Lung microvascular endothelial cell (primary cell): ENCODE results near the gene TNFAIP8L1. TPM values are rescaled to one million over a fixed set of nuclear protein-coding genes. Genes with fewer than 3 reads are reported as not detected.

ENCODE experiments used
- DNase-seq, 2 donors: peaks; one replicate each; pipeline versions ENCODE4 v3.0.0 to v3.0.0-alpha.2; 2010; ENCODE audit warnings: low read depth in 2 of 2
- total RNA-seq: library from RNA; depleted of rRNA; stranded (reverse); fragments of >200 nt; gene quantifications from 2 replicates; pipeline ENCODE4 v1.2.1, GENCODE V29; 2014

TNFAIP8L1 gene
- total RNA-seq, 1 donor from 2014 or later, result 69.4 TPM

- DNase-seq, result no peak
These were observed 29.3 kb upstream of the TNFAIP8L1 start for GRCh38 chr19:4609878-4610511.

GRCh38 chr19:4613254-4613751, 26.0 kb upstream of the TNFAIP8L1 start:
- no peak for DNase-seq

DNA sequence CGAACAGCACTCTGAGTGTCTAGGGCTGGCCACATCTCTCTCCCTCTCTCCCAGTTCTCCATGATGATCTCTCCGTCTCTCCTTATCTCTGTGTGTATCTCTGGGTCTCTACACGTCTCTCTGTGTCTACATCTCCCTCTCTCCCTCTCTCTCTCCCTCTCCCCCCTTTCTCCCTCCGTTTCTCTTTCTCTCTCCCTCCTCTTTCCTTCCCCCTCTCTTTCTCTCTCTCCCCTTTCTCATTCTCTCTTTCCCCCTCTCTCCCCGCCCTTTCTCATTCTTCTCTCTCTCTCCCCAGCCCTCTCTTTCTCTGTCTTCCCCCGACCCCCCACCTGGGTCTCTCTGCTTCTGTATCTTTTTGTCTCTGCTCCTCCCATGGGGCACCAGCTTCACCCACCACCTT, 21.3 kb upstream of the TNFAIP8L1 start:
- no peak for DNase-seq

DNA sequence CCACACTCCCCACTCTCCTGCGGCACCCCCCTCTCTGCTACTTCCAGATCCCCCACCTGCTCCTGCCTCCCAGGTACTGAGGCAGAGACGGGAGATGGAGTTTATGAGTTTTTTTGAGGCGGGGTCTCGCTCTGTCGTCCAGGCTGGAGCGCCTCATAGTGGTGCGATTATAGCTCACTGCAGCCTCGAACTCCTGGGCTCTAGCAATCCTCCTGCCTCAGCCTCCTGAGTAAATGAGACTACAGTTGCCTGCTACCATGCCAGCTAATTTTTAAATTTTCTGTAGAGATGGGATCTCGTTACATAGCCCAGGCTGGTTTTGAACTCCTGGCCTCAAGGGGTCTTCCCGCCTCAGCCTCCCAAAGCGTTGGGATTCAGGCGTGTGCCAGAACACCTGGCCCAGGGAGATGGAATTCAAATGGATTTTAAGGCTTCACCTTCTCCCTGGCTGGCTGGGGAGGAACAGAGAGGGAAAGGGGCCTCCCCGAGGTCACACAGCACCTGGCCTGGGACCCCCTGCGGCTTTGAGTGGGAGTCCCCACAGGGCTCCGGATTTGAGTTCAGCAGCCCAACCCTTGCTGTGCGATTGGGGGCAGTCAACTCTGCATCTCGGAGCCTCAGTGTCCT, 19.5 kb upstream of the TNFAIP8L1 start:
- no peak for DNase-seq

DNA sequence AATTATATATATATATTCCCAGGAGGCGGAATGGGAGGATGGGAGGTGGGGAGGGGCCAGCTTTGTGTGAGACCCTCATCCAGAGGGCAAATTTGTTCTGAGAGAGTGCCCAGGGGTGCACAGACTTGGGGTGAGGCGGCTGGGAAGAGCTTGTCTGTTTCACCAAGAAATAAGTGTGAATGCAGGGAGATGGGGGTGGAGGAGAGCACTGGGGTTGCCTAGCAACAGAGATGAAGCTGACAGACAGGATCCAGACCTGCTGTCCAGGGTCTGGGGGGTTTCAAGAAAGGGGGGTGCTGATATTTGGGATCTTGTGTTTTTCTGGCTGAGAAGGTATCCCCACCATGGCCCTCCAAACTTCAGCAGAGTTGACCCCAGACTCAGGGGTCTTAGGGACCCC, 18.6 kb upstream of the TNFAIP8L1 start:
- no peak for DNase-seq

DNA sequence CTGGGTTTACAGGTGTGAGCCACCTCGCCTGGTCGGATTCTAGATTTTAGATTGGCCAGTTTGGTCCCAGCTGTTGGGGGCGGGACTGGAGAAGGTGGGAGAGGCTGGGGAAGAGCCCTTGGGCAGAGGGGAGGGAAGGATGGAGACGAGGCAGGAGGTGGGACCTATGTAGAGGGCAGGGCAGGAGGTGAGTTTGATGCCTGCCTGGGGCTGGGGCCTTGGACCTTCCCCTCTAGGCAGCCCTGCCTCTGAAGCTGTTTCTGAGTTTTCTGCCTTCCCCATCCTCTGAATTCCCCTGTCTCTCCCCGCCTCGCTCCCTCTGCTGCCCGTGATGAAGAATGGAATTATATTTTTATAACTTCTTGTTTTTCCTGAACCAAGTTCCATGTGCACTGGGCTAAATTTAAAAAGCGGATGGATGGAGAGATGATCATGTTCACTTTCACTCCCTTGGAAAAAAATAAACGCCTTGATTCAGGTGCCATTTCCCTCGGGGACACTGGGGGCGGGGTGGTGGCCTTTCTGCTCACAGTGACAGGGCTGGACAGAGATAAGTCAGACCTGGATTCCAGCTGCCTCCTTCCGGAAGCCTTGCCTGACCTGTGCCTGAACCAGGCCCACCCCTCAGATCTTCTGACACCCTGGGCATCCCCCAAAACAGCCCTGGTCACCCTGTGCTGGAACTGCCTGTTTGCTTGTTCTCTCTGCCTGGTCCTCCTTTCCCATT, 16.5 kb upstream of the TNFAIP8L1 start:
- no peak for DNase-seq

GRCh38 chr19:4624301-4624700, 15.0 kb upstream of the TNFAIP8L1 start:
- DNase-seq, result no peak

GRCh38 chr19:4624733-4625362, 14.5 kb upstream of the TNFAIP8L1 start:
- peak; percentile 36 to 46 for DNase-seq

DNA sequence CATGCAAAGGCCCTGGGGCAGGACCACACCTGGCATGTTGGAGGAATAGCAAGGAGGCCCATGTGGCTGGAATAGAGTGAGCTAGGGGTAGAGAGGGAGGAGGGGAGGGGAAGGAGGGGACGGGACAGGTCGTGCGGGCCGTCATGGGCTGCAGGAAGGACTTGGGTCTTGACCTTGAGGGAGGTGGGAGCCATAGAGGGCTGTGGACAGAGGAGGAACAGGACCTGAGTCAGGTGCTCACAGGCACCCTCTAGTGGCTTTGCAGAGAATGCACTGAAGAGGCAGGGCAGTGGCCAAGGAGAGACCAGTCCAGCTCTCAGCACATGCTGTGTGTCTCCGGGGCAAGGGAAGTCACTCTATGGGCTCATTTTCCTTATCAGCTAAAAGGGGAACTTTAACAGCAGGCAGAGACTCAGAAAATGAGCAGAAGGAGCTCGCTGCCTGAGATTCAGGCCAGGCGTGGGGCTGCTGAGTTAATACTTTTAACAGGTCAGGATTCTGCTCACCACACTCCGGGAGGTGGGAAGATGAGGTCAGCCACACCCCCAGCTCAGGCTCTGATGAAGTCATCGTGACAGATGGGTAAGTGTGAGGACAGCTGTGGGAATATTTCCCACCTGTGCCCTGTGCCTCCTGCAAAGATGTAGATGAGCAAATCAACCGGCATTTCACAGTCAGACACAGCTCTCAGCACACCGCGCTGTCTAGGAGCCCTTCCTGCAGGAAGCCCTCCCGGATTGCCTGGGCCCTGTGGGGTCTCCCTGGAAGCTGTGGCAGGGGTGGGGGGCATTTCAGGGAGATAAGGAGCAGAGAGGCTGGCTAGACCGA, 6.0 kb upstream of the TNFAIP8L1 start:
- peak; percentile 78 to 87 for DNase-seq

DNA sequence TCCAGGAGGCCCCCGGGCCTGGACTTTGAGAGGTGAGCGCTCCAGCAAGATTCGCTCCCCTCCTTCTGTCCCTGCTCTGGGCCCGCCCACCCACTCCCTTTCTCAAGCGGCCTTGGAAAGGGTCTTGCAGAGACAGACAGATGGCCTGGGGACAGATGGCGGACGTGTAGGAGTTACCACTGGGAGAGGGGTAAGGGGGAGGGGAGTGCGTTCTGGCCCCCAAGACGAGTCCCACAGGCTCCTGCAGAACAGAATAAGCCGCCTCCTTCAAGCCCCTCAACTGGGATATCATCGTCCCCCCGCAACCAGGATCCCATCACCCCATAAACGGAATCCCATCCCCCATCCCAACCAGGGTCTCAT, 3.6 kb upstream of the TNFAIP8L1 start:
- DNase-seq, result no peak

GRCh38 chr19:4636151-4636717, 3.1 kb upstream of the TNFAIP8L1 start:
- DNase-seq, result peak; percentile 64 to 66

GRCh38 chr19:4636761-4637160, 2.6 kb upstream of the TNFAIP8L1 start:
- no peak for DNase-seq

GRCh38 chr19:4638317-4638716, 999 bp upstream of the TNFAIP8L1 start:
- peak; percentile 85 to 97 for DNase-seq

DNA sequence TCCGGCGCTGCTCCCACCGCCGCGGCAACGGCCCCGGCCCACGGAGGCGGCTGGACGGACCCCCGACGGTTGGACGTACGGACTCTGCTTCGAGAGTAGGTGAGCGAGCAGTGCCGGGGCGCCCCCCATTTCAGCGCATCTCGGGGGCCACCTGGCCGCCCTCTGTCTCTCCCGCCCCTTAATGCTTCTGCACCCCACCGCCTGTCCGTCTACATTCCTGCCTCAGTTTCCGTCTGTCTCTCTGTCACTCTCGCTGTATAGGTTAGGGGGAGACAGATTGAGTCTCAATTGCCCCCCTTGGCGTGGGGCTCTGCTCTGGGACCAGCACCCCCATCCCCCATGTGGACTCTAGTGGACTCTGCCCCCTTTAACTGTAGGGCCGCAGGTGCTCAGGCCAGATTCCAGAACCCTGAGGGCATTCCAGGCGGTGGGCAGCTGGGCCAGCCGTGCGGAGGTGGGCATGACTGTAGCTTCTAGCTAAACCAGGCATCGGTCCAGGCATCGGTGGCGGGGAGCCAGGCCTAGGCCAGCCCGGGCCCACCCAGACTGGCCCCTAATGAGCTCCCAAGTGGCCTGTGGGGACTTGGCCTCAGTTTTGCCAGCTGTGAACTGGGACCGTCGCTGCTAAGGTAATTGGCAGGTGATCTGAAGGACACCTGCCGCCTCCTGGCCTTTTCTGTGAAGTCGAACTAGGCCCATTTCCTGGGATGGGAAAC, 373 bp downstream of the TNFAIP8L1 start:
- peak in 1 of 2 donors; percentile 46 for DNase-seq

DNA sequence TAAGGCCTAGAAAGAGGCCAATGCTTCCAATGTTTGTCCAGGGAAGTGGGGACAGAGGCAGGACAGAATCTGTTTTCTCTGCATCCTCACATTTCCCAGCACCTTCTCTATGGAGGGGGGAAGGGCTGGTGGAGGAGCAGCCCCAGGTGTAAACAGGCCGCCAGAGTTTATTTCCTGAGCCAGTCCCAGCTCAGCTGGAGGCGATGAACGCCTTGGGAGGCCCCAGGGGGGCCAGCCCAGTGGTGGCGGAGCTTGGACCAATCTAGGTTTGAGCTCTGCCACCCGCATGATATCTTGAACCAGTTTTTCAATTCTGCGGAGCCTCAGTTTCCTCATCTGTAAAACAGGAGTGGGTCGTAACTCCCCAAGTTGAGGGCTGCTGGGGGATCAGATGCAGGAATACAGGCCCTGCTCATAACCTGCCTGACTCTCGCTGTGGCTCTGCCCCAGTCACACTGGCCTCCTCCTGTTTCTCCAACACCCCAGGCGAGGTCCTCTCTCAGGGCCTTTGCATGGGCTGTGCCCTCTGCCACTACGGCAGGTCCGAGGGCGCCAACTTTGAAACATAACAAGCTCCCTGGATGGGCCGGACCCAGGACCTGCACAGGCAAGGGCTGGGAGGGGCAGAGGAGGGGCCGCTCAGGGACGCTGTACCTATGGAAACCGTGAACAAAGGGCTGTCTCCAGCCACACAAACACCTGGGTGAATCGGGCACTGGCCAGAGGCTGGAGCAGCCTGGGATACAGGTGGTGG, 1.1 kb downstream of the TNFAIP8L1 start:
- DNase-seq, result peak in 1 of 2 donors; percentile 43

- no peak for DNase-seq
These were observed 1.8 kb downstream of the TNFAIP8L1 start for GRCh38 chr19:4641132-4641531.

- no peak for DNase-seq
These were observed 3.3 kb downstream of the TNFAIP8L1 start for GRCh38 chr19:4642625-4643024.

DNA sequence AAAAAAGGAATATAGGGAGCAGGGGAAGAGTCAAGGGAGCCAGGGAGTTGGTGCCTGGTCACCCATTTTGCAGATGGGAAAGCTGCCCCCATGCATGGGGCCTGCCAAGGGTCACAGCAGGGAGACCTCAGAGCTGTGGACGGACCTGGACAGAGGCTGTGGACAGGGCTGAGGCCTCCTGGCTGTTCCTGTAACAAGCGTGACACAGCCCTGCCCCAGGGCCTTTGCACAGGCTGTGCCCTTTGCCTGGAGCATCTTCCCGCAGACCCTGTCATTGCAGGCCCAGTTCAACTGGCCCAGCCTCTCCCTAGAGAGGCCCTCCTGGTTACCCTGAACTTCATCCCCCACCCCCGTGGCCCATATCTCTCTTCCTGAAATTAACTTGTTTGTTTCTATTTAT, 6.4 kb downstream of the TNFAIP8L1 start:
- DNase-seq, result no peak
